HepG2 (cell line): ENCODE results near the gene MRPL48. TPM values are rescaled to one million over a fixed set of nuclear protein-coding genes. Genes with fewer than 3 reads are reported as not detected.
A peak's percentile ranks its signal among the peaks of the same experiment; 100 is the strongest.

Source experiments
- AGO2 ChIP-seq: fragments of 200-400 bp; formaldehyde crosslinking; optimal IDR thresholded peaks from 2 replicates; pipeline ENCODE3; 2017; ENCODE audit warnings: mild to moderate bottlenecking, low read depth, low read length, moderate library complexity
- ATM ChIP-seq: fragments of 450-650 bp; IDR thresholded peaks from 2 replicates; pipeline ENCODE4 v1.7.1; 2017; ENCODE audit warnings: mild to moderate bottlenecking, borderline replicate concordance
- ELF4 ChIP-seq: sonication (generic); formaldehyde crosslinking; IDR thresholded peaks from 2 replicates; pipeline ENCODE4 v1.5.0; 2020; ENCODE audit warnings: missing genetic modification reagents, mild to moderate bottlenecking, moderate library complexity, borderline replicate concordance
- HNRNPH1 ChIP-seq: fragments of 200-400 bp; formaldehyde crosslinking; optimal IDR thresholded peaks from 2 replicates; pipeline ENCODE3; 2017; ENCODE audit warnings: mild to moderate bottlenecking, low read depth, low read length
- MLX ChIP-seq: IDR thresholded peaks from 2 replicates; pipeline ENCODE4 v1.6.1; 2016
- MXI1 ChIP-seq: IDR thresholded peaks from 3 replicates; pipeline ENCODE4 v1.6.1; 2012; ENCODE audit warnings: low read depth, low read length, inconsistent platforms, borderline replicate concordance
- NONO ChIP-seq, 2 experiments: fragments of 450-650 bp in 1 of 2; sonication (generic) in 1 of 2; formaldehyde crosslinking in 1 of 2; IDR thresholded peaks in 1 of 2; conservative IDR thresholded peaks in 1 of 2; 2 replicates each; pipeline versions ENCODE4 v1.6.1 to v1.8.0; 2017 to 2022; ENCODE audit warnings: mild to moderate bottlenecking in 1 of 2, missing genetic modification reagents in 1 of 2, moderate library complexity in 1 of 2
- NRL ChIP-seq: sonication (generic); formaldehyde crosslinking; IDR thresholded peaks from 2 replicates; pipeline ENCODE4 v1.5.0; 2020; ENCODE audit warnings: missing genetic modification reagents, mild to moderate bottlenecking, moderate library complexity, borderline replicate concordance
- PAX8 ChIP-seq: sonication (generic); formaldehyde crosslinking; IDR thresholded peaks from 2 replicates; pipeline ENCODE4 v1.8.0; 2022; ENCODE audit warnings: mild to moderate bottlenecking, missing genetic modification reagents, borderline replicate concordance
- PRDM4 ChIP-seq: sonication (generic); formaldehyde crosslinking; IDR thresholded peaks from 2 replicates; pipeline ENCODE4 v1.9.0; 2021; ENCODE audit warnings: missing genetic modification reagents, borderline replicate concordance
- SNAI1 ChIP-seq: sonication (generic); formaldehyde crosslinking; IDR thresholded peaks from 2 replicates; pipeline ENCODE4 v1.5.0; 2020; ENCODE audit warnings: mild to moderate bottlenecking, missing genetic modification reagents, borderline replicate concordance
- SRSF4 ChIP-seq: fragments of 200-400 bp; formaldehyde crosslinking; IDR thresholded peaks from one replicate; pipeline ENCODE4 v1.6.1; 2018; ENCODE audit warnings: mild to moderate bottlenecking, low read depth, low read length, moderate library complexity; ENCODE audit not compliant: poor library complexity, severe bottlenecking
- ZBTB33 ChIP-seq: sonication (generic); formaldehyde crosslinking; IDR thresholded peaks from 2 replicates; pipeline ENCODE4 v1.4.0; 2020; ENCODE audit warnings: missing genetic modification reagents
- ZNF124 ChIP-seq: sonication (generic); formaldehyde crosslinking; IDR thresholded peaks from 2 replicates; pipeline ENCODE4 v1.4.0; 2020; ENCODE audit warnings: missing genetic modification reagents
- ZNF143 ChIP-seq: sonication (generic); formaldehyde crosslinking; IDR thresholded peaks from 2 replicates; pipeline ENCODE4 v1.4.0; 2020; ENCODE audit warnings: missing genetic modification reagents
- ZNF34 ChIP-seq: sonication (generic); formaldehyde crosslinking; IDR thresholded peaks from 2 replicates; pipeline ENCODE4 v1.4.0; 2020; ENCODE audit warnings: mild to moderate bottlenecking, missing genetic modification reagents, borderline replicate concordance
- ZNF446 ChIP-seq: sonication (generic); formaldehyde crosslinking; IDR thresholded peaks from 2 replicates; pipeline ENCODE4 v1.5.0; 2020; ENCODE audit warnings: mild to moderate bottlenecking, missing genetic modification reagents
- ZNF460 ChIP-seq: sonication (generic); formaldehyde crosslinking; IDR thresholded peaks from 2 replicates; pipeline ENCODE4 v1.5.1; 2020; ENCODE audit warnings: missing genetic modification reagents, mild to moderate bottlenecking, borderline replicate concordance
- ZNF629 ChIP-seq: sonication (generic); formaldehyde crosslinking; conservative IDR thresholded peaks from 2 replicates; pipeline ENCODE4 v1.5.0; 2020; ENCODE audit warnings: missing genetic modification reagents
- ZNF713 ChIP-seq: sonication (generic); formaldehyde crosslinking; IDR thresholded peaks from 2 replicates; pipeline ENCODE4 v1.4.0; 2020; ENCODE audit warnings: mild to moderate bottlenecking, missing genetic modification reagents
- ZNF878 ChIP-seq: sonication (generic); formaldehyde crosslinking; IDR thresholded peaks from 2 replicates; pipeline ENCODE4 v1.8.1; 2023; ENCODE audit warnings: mild to moderate bottlenecking, missing genetic modification reagents, moderate library complexity
- polyA plus RNA-seq, 8 experiments: library from polyadenylated mRNA; depleted of rRNA in 3 of 8; stranded (reverse) in 7 of 8; unstranded in 1 of 8; fragments of >200 nt; fragmentation: Illumina TruSeq in 4 of 8; extraction: Trizol in 4 of 8; gene quantifications; 2 replicates each; pipeline versions ENCODE4 v1.2.1 to v1.2.3, GENCODE V29; 2011 to 2016; ENCODE audit warnings: low read depth in 4 of 8, missing spikeins in 1 of 8, mixed read lengths in 1 of 8; ENCODE audit not compliant: insufficient read depth in 1 of 8
- total RNA-seq, 5 experiments: library from RNA; depleted of rRNA; stranded (reverse); fragments of >200 nt; fragmentation: Illumina TruSeq; extraction: Trizol; gene quantifications; 2 replicates each; pipeline ENCODE4 v1.2.3, GENCODE V29; 2016; ENCODE audit warnings: low read depth in 1 of 5

MRPL48 gene
- total and polyA plus RNA-seq, 2 of the 13 experiments (the other 11 are each of a cell fraction or from before 2014, with no cell fraction given) = 61.2 to 67.9 TPM

GRCh38 chr11:73876424-73877310, 89.0 kb downstream of the MRPL48 start, which contains the start of the genes COA4 and PAAF1 (continued):
- TF ChIP-seq ZBTB33 (CRISPR knock-in tag) = peak; percentile 25; the same call in 1 of the 2 replicates
- peak; percentile 93; the same call in 1 of the 3 replicates for TF ChIP-seq MXI1
- TF ChIP-seq ZNF713 (CRISPR knock-in tag) = peak; percentile 66; the same call in 1 of the 2 replicates
- peak; percentile 96 for TF ChIP-seq ELF4 (CRISPR knock-in tag)
- 0 out of 2 replicates have a peak, but pooled peaks have one; percentile 19 for TF ChIP-seq PRDM4 (CRISPR knock-in tag)
- peak; percentile 78; the same call in 1 of the 2 replicates for TF ChIP-seq ZNF878 (CRISPR knock-in tag)
- TF ChIP-seq ZNF124 = peak; percentile 76
- peak; percentile 94 for TF ChIP-seq AGO2
- no peak for TF ChIP-seq ZNF460
- TF ChIP-seq HNRNPH1 = peak; percentile 64
- TF ChIP-seq ZNF629 (CRISPR knock-in tag) = no peak
- peak; percentile 67; the same call in 1 of the 2 replicates for TF ChIP-seq MLX (CRISPR knock-in tag)
- TF ChIP-seq ATM = no peak
- no peak for TF ChIP-seq SRSF4
- TF ChIP-seq ZNF34 (CRISPR knock-in tag) = peak; percentile 77; the same call in 1 of the 2 replicates
- TF ChIP-seq NRL (CRISPR knock-in tag) = peak; percentile 94
- TF ChIP-seq ZNF446 (CRISPR knock-in tag) = no peak; the same call in 1 of the 2 replicates
- TF ChIP-seq SNAI1 = peak; percentile 58; the same call in 1 of the 2 replicates
- TF ChIP-seq PAX8 (CRISPR knock-in tag) = peak; percentile 61; the same call in 1 of the 2 replicates
- TF ChIP-seq ZNF143 (CRISPR knock-in tag) = peak; percentile 46; the same call in 1 of the 2 replicates
- no peak for TF ChIP-seq NONO (IDR thresholded peaks at IDR 0.05)
- TF ChIP-seq NONO (CRISPR knock-in tag; conservative IDR thresholded peaks at IDR 0.05) = peak; percentile 69; the same call in 1 of the 2 replicates
